Erythroblast (primary cell): ENCODE measurements around the gene LGALS9C.
"Not testable (repeated sequence)": the region's sequence is repeated elsewhere in the genome, so short reads cannot be mapped to it uniquely, and the experiment has no call there.

ENCODE experiments used
- GATA1 ChIP-seq: IDR thresholded peaks from 2 replicates; pipeline ENCODE4 v1.6.1; 2011; ENCODE audit warnings: low read depth, mild to moderate bottlenecking, control low read depth, low read length, moderate library complexity
- POLR2A ChIP-seq: IDR thresholded peaks from 2 replicates; pipeline ENCODE4 v1.6.1; 2011; ENCODE audit warnings: mild to moderate bottlenecking, low read length

- not testable (repeated sequence) for TF ChIP-seq POLR2A, GATA1
Measured at GRCh38 chr17:18477367-18477766, 778 bp downstream of the LGALS9C start.
